NOMO-1 treated with DMSO at 0.1 percent for 48 hours (cell line): ENCODE results near the gene ZSCAN5A.
A peak's percentile ranks its signal among the peaks of the same experiment; 100 is the strongest.
"Not testable (repeated sequence)": the region's sequence is repeated elsewhere in the genome, so short reads cannot be mapped to it uniquely, and the experiment has no call there.

Experiments
- DNase-seq: peaks from one replicate; lab custom pipeline; 2025; ENCODE audit not compliant: unreplicated experiment; lab: John Stamatoyannopoulos, UW

The ZSCAN5A gene

DNA sequence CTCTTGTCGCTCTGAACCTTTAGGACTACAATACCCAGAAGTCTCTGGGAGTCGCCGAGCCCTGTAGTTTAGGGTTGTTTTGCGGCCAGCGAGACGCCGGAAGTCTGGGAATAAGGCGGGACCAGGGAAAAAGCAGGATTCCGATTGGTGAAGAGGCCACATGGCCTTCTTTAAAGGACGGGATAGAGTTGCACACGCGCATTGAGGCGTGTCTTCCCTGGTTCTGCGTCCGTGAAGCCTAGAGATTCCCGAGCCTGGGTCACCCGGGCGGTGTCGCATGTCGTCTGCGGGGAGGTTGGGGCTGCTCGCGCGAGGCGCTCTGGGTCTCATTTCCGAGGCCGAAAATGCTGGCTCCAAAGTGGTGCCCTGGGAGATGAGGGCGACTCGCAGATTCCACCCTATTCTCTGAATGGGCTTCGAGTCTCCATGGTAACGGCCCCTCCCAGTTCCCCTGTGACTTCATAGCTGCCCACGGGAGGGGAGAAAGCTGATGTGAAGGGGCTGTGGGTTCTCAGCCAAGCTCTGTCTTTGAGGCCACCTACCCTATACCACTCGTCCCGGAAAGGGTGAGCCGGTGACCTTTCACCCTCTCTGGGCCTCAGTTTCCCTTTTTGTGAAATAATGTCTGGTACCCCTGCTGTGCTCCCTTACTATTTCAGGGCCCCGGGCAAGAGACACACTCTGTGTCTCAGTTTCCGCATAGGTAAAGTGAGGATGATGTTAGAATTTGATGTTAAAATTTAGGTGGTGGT is 614 bp upstream of the ZSCAN5A start:
- DNase-seq: peak; percentile 97

DNA sequence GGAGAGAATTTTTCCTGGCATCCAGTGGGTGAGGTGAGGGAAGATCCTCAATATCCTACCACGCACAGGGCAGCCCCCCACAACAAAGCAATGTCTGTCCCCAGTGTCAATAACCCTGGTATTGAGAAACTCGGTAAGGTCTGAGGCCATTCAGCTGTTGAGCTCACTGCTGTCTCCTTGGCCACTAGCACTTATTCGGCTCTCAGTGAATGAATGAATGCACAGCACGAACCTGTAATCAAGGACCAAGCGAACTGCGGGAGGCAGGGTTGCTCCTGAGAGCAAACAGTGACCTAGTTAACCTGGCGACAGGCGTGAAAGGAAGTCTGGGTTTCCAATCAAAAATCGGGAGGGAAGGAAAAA is 640 bp downstream of the ZSCAN5A start:
- DNase-seq: peak; percentile 59

DNA sequence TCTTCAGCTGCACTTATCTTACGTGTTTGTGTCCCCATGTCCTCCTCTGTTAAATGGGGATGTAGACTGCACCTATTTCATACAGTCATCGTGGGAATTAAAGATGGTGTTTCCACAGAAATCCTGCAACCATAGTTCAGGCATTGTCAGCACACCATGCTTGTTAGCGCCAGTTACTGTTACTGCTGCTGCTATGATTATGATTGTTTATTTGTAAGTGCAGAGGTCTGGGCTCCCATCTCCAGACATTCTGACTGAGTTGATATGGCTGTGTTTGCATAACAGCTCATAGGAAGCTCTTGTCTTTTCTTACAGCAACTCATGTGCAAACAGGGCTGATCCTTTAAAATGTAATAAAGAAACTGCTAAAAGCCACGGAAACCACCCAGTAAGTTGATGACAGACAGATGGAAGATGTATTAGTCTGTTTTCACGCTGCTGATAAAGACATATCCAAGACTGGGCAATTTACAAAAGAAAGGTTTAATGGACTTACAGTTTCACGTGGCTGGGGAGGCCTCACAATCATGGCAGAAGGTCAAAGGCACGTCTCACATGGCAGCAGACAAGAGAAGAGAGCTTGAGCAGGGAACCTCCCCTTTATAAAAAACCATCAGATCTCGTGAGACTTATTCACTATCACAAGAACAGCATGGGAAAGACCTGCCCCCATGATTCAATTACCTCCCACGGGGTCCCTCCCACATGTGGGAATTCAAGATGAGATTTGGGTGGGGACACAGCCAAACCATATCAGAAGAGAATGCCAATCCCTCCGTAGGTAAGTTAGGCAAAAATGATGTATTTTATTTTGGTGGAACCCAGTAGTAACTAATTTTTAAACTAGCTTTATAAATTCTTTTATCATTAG is 1.6 kb downstream of the ZSCAN5A start:
- DNase-seq: no peak

DNA sequence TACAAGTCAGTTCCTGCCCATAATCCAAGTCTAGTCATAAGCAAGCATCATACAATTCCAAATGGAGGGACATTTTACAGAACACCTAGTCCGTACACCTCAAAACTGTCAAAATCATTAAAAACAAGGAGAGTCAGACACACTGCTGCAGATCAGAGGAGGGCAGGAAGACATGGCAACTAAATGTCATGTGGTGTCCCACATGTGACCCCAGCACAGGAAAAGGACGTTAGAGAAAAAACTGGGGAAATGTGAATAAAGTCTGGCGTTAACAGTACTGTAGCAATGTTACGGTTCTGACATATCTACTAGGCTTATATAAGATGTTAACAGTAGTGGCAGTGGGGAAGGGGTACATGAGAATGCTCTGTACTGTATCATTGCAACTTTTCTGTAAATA is 2.3 kb downstream of the ZSCAN5A start:
- DNase-seq: no peak

DNA sequence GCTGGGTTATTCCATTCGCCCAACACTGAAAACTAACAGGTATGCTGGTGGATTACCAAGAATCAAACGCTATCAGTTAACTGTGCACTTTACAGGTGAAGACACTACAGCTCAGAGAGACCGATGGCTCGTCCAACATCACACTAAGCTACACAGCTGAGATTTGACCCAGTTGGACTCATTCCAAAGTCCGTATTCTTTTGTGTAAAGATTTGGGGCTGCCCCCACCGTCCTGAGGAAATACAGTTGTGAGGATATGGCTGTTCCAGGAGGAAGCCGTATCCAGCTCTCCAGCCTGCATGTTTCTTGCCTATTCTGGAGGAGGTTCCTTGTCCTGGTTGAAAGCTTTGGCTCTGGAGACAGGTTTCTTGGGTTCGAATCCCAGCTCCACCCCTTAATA is 4.2 kb downstream of the ZSCAN5A start:
- DNase-seq: no peak

DNA sequence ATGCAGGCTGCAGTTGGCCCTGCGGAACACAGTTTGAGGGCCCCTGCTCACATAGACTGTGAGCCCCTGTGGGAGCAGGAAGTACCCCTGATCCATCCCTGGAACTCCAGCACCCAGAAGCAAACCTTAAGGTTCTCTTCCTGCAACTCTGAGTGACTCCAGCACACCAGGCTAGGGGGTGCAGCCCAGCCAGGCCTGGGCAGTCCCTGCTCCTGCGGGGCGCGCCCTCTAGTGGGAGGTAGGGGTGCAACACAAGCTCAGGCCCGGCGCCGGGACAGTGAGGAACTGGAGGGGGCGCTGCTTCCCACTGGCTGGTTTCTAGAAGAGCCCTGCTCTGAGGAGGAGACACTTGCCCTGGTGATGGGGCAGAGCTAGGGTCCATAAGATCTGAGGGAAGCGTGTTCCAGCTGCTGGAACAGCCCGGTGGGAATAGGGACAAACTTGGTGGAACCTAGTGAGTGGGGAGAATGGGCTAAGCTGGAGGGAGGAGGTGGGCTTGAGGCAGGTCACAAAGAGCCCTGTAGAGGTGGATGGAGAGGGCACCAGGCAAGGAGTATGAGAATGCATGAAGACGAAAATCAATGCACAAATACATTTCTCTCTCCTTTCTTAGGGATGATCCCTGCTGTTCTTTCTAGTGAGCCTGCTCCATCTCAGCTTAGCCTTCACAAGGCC is 5.0 kb downstream of the ZSCAN5A start:
- peak; percentile 55 for DNase-seq

DNA sequence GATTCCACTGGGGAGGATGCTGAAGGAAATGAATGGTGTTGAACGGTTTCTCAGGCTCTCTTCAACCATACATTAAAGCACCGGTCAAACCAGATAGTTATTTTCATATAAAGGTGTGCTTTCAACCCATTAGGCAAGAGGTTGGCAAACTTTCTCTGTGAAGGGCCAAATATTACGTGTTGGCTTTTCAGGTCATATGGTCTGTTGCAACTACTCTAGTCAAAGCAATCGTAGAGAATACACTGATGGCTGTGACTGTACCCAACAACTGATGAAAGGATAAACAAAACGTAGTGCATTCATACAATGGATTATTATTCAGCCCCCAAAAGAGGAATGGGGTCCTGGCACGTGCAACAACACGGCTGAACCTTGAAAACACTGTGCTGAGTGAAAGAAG is 5.8 kb downstream of the ZSCAN5A start:
- no peak for DNase-seq

DNA sequence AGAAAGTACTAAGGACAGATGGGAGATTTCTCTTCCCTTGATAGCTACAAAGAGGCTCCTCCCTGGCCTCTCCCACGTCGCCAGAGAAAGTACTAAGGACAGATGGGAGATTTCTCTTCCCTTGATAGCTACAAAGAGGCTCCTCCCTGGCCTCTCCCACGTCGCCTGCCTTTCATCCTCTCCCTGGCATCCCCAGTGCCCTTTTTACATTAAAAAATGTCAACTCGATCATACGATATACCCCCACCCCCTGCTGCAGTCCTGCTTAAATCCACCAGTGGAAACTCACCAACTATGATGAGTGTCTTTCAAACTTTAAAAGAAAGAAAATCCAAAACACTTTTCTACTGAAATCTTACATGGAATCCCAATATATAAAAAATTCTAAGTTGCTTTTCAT is 7.6 kb downstream of the ZSCAN5A start:
- DNase-seq: not testable (repeated sequence)

DNA sequence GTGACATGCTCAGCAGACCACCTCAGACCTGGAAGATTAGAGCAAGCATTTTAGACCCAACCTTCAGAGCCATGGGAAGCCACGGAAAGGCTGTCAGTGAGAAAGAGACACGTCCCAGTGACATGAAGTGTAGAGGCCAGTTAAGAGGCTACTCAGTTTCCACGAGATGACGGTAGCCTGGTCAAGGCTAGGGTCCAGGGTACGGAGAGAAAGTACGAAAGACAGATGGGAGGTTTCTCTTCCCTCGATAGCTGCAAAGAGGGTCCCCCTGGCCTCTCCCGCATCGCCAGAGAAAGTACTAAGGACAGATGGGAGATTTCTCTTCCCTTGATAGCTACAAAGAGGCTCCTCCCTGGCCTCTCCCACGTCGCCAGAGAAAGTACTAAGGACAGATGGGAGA is 8.6 kb downstream of the ZSCAN5A start:
- DNase-seq: no peak

DNA sequence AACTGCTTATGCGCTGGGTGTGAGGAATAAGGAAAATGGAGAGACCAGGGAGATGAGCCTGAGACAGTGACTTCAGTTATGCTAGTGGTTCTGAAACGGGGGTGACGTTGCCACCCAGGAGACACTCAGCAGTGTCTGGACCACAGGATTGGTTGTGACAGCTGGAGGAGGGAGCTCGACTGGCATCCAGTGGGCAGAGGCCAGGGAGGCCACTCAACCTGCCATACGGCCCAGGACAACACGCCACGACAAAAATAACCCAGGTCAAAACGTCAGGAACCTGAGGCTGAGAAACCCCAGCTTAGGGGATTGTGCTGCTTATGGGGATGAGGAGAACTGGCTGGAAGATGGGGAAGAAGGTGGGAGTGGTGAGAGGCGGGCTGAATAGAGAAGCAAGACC is 10.4 kb downstream of the ZSCAN5A start:
- DNase-seq: no peak

DNA sequence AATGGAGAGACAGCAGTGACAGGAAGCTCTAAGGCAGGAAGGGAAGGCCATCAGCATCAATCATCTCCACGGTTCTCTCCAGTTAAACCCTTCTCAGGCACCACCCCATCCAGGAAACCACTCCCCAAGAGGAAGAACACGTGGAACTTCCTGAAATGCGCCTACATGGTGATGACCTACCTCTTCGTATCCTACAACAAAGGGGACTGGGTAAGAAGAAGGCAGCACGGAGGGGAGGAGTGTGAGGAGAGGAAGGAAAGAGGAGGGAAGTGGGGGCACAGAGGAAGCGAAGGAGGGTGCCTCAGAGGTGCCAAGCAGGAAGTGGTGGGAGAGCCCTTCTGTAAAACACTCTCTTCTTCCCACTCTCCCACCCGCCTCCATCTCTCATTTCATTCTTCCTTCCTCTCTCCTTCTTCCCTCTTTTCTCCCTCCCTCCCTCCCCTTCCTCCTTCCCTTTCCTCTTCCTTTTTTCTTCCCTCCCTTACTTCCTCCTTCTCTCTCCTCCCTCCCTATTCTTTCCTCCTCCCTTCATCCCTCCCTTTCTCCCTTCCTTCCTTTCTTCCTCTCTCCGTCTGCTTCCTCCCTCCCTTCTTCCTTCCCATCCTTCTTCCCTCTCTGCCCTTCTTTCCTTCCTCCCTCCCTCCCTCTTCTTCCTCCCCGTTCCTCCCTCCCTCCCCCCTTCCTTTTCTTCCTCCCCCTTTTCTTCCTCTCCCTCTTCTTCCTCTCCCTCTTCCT is 12.6 kb downstream of the ZSCAN5A start:
- no peak for DNase-seq

DNA sequence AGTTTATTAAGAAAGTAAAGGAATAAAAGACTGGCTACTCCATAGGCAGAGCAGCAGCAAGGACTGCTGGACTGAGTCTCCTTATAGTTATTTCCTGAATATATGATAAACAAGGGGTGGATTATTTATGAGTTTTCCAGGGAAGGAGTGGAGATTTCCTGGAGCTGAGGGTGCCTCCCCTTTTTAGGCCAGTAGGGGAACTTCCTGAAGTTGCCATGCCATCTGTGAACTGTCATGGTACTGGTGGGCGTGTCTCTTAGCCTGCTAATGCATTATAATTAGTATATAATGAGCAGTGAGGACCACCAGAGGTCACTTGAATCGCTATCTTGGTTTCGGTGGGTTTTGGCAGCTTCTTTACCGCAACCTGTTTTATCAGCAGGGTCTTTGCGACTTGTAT is 13.5 kb downstream of the ZSCAN5A start:
- no peak for DNase-seq

DNA sequence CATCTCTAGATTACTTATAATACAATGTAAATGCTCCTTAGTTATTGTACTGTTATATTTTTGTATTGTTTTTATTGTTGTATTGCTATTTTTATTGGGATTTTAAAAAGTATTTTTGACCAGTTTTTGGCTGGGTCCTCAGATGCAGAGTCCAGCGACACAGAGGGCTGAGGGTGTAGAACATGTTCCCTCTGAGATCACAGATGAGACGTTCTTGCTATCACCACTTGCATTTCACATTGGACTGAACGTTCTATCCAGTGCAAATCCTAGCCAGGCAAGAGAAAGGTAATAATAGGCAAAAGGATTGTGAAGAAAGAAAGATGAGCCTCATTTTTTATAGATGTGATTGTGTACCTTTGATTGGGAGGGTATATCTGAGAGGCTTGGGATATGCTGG is 15.0 kb downstream of the ZSCAN5A start:
- no peak for DNase-seq

DNA sequence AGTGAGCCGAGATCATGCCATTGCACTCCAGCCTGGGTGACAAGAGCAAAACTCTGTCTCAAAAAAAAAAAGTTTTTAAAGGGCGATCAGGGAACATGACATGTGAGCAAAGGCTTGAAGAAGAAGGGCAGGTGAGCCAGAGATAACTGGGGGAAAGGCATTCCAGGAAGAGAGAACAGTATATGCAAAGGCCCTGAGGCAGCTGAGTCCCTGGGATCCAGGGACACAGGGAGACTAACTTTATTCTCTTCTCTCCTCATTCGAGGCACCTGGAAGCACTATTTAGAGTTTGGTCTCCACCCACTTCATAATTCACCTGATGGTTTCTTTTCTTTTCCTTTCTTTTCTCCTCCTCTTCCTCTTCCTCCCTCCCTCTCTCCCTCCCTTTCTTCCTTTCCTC is 17.6 kb downstream of the ZSCAN5A start:
- DNase-seq: no peak

DNA sequence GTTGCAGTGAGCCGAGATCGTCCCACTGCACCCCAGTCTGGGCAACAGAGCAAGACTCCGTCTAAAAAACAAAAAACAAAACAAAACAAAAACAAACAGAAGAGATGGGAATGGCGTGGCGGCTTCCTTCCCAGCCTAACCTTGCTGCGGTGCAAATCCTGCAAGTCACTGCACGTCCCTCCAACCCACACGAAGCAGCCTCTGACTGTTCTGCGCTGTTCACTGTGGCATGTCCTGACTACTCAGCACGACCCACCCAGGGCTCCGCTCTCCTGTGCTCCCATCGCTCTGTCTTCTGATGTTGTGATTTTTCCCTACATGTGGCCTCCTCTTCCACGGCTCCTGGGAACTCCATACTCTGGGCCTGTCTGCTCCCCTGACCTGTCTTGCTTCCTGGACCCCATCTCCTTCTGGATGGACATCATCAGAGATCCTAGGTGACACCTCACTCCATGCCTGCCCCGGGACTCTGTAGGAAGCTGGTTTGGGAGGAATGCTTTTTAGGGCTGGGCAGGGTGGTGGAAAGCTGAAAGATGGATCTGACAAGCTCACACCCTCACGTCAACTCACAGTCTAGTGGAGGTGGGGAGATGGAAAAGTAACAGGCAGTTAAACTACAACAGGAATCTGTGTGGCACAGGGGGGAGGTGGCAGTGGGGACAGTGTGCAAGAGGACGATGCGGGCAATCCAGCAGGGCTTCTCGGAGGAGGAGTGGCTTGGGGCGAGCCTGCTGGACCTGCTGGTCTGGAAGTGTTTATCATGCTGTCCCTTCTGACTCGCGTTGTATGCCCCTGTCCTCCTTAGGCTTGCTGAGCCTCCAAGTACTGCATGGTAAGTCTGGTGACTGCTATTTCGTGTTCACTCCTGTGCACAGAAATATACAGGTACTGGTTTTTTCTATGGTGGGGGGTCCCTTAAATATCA is 18.8 kb downstream of the ZSCAN5A start:
- no peak for DNase-seq

DNA sequence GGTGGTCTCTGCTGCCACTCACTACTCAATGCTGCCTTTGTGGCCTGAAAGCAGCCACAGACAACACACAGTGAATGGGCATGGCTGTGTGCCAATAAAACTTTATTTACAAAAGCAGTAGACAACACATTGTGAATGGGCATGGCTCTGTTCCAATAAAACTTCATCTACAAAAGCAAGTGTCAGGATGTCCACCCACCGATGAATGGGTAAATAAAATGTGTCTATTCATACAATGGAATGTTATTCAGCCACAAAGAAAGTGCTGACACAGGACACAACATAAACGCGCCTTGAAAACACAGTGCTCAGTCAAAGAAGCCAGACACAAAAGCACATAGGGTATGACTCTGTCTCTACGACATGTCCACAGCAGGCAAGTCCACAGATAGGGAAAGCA is 20.1 kb downstream of the ZSCAN5A start:
- no peak for DNase-seq

DNA sequence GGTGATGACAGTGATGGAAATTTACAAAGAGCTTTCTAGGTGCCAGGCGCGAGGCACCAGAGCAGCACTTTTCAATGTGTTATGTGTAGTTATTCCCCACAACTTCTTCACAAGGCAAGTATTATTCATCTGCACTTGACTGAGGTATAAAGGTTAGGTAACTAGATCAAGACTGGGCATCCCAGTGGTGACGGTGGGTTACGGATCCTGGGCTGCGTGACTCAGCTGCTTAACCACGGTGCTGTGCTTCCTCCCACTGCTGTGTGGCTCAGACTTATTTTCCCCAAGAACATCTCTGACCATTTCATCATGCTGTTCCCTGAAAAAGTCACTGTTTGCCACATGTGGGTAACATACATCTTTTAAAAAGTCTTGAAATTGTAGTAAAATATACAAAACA is 22.8 kb downstream of the ZSCAN5A start:
- no peak for DNase-seq

DNA sequence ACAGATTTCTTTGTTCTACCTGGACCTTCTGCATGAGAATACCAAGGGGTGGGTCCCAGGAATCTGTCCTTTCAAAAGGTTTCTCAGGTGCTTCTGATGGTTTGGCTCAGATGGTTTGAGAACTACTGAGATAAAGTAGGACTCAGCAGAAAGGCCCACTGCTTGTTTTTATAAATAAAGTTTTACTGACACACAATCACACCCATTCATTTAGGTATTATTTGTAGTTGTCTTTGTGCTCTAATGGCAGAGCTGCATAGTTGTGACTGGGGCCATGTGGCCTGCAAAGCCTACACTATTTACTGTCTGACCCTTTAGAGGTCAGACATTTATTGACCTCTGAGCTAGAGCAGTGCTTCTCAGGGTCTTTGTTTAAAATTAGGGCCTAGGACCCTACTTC is 24.5 kb downstream of the ZSCAN5A start:
- no peak for DNase-seq

DNA sequence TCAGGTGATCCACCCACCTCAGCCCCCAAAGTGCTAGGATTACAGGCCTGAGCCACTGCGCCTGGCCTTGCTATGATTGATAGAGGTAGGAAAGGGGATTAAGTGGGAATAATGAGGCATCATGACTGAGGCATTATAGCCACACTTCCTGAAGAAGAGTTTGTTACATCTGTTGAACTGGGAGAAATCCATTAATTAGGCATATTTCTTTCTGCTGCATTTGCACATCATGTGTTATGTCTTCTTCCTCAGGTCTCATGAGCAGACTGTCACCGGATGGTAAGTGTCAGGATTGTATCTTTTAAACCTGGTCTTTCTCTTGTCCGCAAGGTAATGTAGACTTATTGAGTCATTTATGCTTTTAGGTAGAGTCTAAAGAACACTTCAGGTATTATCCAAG is 29.9 kb downstream of the ZSCAN5A start:
- DNase-seq: no peak

DNA sequence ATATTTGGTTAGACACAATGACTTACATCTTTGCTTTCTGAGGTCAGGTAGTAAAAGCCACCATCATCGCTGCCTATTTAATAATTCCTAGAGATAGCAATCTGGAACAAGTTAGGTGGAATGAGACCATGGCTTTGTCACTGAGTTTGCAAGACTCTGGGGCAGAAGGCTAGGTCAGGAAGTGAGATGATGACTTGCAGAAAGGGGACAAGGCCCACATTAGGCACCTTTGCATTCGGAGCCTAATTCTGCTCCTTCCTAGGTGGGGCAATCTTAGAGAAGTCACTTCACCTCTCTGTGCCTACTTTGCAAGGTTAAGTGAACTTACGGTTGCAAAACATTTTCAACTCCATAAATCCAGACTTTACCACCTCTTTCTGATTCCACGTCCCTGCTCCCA is 31.8 kb downstream of the ZSCAN5A start:
- DNase-seq: no peak
